Vagina (tissue), 2 donors: ENCODE data around the gene POLRMT.

Experiments
- CTCF ChIP-seq, 3 experiments: fragments of 450-650 bp in 2 of 3; fragments of 200-600 bp in 1 of 3; sonication (generic) in 1 of 3; IDR thresholded peaks; one replicate each; pipeline ENCODE4 v1.5.1; 2017 to 2019; ENCODE audit warnings: antibody characterized with exemption in 3 of 3, mild to moderate bottlenecking in 2 of 3, moderate library complexity in 2 of 3
- POLR2A ChIP-seq, 2 donors: fragments of 450-650 bp; IDR thresholded peaks; one replicate each; pipeline ENCODE4 v1.6.1; 2017; ENCODE audit warnings: antibody characterized with exemption in 2 of 2, mild to moderate bottlenecking in 2 of 2, moderate library complexity in 2 of 2
- POLR2AphosphoS5 ChIP-seq, 2 donors: sonication (generic); formaldehyde crosslinking; IDR thresholded peaks; one replicate each; pipeline ENCODE4 v1.9.0; 2017; ENCODE audit warnings: antibody characterized with exemption in 2 of 2, mild to moderate bottlenecking in 2 of 2, low read depth in 1 of 2; ENCODE audit not compliant: insufficient read depth in 1 of 2

GRCh38 chr19:680287-681028, 47.1 kb upstream of the POLRMT start:
- TF ChIP-seq CTCF (IDR thresholded peaks at IDR 0.05) (peak in 2 of 3 experiments; percentile 16 to 25), POLR2AphosphoS5 (IDR thresholded peaks at IDR 0.05; ENCODE audit: insufficient read depth in 1 of 2, low read depth in 1 of 2) (peak; percentile 58 to 69), POLR2A (IDR thresholded peaks at IDR 0.05) (peak in 1 of 2 donors; percentile 95)
